BLaER1 (cell line): ENCODE measurements around the gene IL1RN.

Experiments
- H3K27ac ChIP-seq: shearing (Covaris generic); formaldehyde crosslinking; 2 replicates; pipeline ENCODE4 v1.8.1; 2022
- H3K27me3 ChIP-seq: shearing (Covaris generic); formaldehyde crosslinking; 2 replicates; pipeline ENCODE4 v1.8.1; 2022
- H3K36me3 ChIP-seq: shearing (Covaris generic); formaldehyde crosslinking; 2 replicates; pipeline ENCODE4 v1.8.1; 2022
- H3K4me1 ChIP-seq: shearing (Covaris generic); formaldehyde crosslinking; 2 replicates; pipeline ENCODE4 v1.8.1; 2022
- H3K4me2 ChIP-seq: shearing (Covaris generic); formaldehyde crosslinking; 2 replicates; pipeline ENCODE4 v1.8.1; 2022
- H3K4me3 ChIP-seq: shearing (Covaris generic); formaldehyde crosslinking; 2 replicates; pipeline ENCODE4 v1.8.1; 2022
- H3K9ac ChIP-seq: shearing (Covaris generic); formaldehyde crosslinking; 2 replicates; pipeline ENCODE4 v1.8.1; 2022
- H3K9me3 ChIP-seq: shearing (Covaris generic); formaldehyde crosslinking; 2 replicates; pipeline ENCODE4 v1.8.1; 2022
- H4K20me1 ChIP-seq: shearing (Covaris generic); formaldehyde crosslinking; 2 replicates; pipeline ENCODE4 v1.8.1; 2022
- Cebpa-rat ChIP-seq: shearing (Covaris generic); IDR thresholded peaks from 2 replicates; pipeline ENCODE4 v1.8.1; 2022

The IL1RN gene

DNA sequence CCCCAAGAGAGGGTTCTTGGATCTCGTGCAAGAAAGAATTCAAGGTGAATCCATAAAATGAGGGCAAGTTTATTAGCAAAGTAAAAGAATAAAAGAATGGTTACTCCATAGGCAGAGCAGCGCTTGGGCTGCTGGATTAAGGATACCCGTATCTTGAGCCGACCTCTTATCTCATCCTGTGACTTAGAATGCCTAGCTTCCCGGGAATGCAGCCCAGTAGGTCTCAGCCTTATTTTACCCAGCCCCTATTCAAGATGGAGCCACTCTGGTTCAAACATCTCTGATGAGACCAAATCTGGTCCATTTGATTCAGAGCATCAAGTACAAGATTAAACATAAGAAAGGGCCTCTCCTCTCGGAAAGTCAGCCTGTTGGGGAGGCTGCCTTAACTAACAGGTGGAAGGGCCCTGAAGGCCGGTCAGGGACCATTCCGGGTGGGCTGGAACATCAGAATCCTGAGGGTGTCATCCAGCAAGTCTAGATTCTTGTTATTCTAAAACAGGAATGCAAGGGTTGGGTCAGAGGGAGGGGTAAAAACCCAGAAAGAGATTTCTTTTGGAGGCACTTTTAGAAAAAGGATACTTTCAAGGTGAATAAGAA lies 52.1 kb downstream of the IL1RN start:
- no peaks in the 10 kb centered on the region for H3K27me3 ChIP-seq
- H3K4me1 ChIP-seq = peaks cover 76% of the 10 kb centered on the region
- no peak overlapping the region for H3K9ac ChIP-seq
- H4K20me1 ChIP-seq = peaks cover 93% of the 10 kb centered on the region
- H3K27ac ChIP-seq = no peak overlapping the region
- peak overlapping the region; percentile 94 for H3K4me2 ChIP-seq
- H3K9me3 ChIP-seq = no peaks in the 10 kb centered on the region
- TF ChIP-seq Cebpa-rat = no peak
- H3K4me3 ChIP-seq = no peak overlapping the region
- peaks cover 26% of the 10 kb centered on the region for H3K36me3 ChIP-seq

DNA sequence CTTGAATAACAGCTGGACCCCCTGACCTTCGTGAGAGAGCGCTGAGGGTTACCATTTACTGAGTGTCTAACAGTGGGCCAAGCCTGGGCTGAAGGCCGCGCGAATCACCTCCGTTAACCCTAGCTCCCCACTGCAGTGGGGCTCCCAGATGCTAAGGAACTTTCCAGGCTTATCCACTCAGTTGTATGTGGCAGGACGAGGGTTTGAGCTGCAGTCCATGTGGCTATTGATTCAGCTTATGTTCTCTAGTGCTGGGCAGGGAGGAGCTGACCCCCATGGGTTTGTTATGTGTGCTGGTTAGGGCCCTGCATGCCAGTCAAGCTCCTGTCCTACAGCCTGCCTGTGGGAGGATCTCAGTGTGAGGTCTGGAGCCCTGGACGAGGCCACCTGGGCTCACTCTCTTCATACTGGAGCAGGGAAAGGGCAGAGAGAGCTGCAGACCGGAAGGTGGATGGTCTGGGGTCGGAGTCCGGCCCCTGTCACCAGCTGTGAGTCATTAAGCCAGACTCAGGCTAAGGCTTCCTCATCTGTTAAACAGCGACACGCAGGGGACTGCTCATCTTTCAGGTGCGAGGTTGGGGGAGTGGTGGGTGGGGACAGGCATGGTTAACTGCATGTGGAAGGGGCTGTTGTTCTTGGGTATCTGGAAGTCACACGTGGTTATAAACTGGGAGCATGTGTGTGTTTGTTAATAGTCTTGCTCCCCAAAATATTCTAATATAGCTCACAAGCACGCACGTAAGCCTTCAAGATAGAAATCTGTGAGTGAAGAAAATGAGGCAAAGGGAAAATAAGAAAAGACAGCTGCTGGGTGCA lies 52.9 kb downstream of the IL1RN start:
- H3K27ac ChIP-seq = peak overlapping the region; percentile 51
- no peaks in the 10 kb centered on the region for H3K27me3 ChIP-seq
- H3K36me3 ChIP-seq = peaks cover 34% of the 10 kb centered on the region
- H4K20me1 ChIP-seq = peaks cover 100% of the 10 kb centered on the region
- no peak overlapping the region for H3K4me3 ChIP-seq
- peak overlapping the region; percentile 94 for H3K4me2 ChIP-seq
- H3K9me3 ChIP-seq = no peaks in the 10 kb centered on the region
- H3K4me1 ChIP-seq = peaks cover 68% of the 10 kb centered on the region
- TF ChIP-seq Cebpa-rat = no peak
- H3K9ac ChIP-seq = 0 out of 2 replicates have a peak overlapping the region, but pooled peaks have one; percentile 1

DNA sequence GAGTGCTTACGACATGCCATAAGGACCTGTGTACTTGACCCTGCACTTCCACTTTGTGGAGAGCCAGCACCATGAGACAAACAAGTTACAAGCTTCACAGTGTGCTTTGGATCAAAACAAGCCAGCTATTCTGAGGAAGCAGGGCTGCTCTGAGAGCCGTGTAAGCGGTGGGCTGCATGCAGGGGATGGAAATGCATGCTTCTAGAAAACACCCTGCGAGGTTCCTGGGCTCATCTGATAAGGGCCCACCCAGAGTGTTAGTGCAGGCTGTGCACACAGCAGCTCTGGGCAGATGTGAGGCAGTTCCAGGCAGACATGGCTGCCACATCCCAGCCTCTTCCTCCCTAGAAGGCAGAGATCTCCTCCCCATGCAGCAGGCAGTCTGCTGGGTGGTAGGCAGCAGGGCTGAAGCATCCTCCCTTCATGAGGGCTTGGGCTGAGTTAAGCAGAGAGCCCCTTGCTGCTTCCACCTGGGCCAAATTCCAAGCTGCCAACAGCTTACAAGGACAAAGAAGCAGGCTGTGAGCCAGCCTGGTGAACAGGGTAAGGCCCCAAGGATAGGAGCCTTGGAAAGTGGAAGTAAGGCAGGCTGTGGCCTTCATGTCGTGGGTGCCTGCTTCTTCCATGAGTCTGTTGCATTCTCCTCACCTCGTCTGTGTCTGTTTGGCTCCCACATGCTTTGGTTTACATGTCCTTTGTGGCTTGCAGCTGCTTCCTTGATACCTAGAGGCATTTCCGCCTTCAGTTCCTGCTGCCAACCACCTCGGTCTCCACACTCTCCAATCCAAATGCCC lies 54.1 kb downstream of the IL1RN start:
- Histone ChIP-seq H3K4me1 (peaks cover 57% of the 10 kb centered on the region), H3K9ac (peak overlapping the region; percentile 56), H3K27ac (peak overlapping the region; percentile 71), H3K9me3 (no peaks in the 10 kb centered on the region), H3K36me3 (peaks cover 46% of the 10 kb centered on the region), H4K20me1 (peaks cover 96% of the 10 kb centered on the region), H3K4me2 (peak overlapping the region; percentile 94), H3K27me3 (no peaks in the 10 kb centered on the region), H3K4me3 (peak overlapping the region; percentile 26; the same call in 1 of the 2 replicates)
- TF ChIP-seq Cebpa-rat = no peak

DNA sequence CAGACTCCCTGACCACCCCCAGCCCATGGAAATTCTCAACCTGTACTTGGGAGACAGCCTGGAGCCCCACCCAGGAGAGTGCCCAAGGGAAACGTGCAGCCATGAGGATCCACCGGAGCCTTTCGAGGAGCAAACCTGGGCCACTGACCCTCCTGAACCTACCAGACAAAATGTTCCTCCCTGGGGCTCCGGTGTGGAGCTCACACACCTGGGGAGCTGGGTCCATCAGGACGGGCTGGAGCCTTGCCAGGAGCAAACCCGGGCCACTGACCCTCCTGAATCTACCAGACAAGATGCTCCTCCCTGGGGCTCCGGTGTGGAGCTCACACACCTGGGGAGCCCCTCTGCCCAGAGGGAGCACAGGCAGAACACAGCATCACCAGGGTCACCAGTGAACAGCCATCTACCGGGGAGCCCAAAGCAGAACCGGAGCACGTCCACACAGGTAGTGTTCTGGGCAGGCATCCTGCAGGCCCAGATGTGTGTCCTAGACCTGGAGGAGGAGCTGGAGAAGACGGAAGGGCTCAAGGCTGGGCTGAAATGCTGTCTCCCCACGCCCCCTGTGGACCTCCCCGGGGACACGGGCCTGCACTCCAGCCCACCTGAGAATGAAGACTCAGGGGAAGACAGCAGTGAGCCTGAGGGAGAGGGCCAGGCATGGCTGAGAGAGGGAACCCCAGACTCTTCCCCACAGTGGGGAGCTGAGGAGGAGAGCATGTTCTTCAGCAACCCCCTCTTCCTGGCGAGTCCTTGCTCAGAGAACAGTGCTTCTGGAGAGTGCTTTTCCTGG lies 55.3 kb downstream of the IL1RN start:
- Histone ChIP-seq H3K9ac (no peak overlapping the region), H3K4me1 (peaks cover 47% of the 10 kb centered on the region), H3K9me3 (no peaks in the 10 kb centered on the region), H3K36me3 (peaks cover 52% of the 10 kb centered on the region), H3K4me3 (no peak overlapping the region), H4K20me1 (peaks cover 84% of the 10 kb centered on the region), H3K27ac (peak overlapping the region; percentile 71), H3K4me2 (peak overlapping the region; percentile 94), H3K27me3 (no peaks in the 10 kb centered on the region)
- no peak for TF ChIP-seq Cebpa-rat

DNA sequence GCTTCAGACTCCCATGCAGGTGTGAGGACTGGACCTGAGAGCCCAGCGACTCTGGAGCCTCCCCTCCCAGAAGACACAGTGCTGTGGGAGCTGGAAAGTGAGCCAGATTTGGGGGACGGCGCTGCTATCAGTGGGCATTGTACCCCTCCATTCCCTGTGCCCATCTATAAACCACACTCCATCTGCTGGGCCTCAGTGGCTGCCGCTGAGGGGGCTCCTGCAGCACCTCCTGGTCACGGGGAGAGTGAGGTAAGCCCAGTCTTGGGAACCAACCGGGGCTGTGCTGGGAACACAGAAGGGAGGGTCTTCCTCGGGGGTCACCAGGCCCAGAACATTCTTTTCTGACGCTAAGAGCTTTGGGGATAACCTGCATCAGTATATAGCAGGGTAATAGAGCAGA lies 55.9 kb downstream of the IL1RN start:
- Histone ChIP-seq H3K4me3 (no peak overlapping the region), H3K36me3 (peaks cover 54% of the 10 kb centered on the region), H4K20me1 (peaks cover 80% of the 10 kb centered on the region)

More for the DNA sequence above, 55.9 kb downstream of the IL1RN start:
- Histone ChIP-seq H3K9ac (no peak overlapping the region), H3K27ac (no peak overlapping the region), H3K4me2 (no peak overlapping the region), H3K4me1 (peaks cover 47% of the 10 kb centered on the region), H3K27me3 (no peaks in the 10 kb centered on the region), H3K9me3 (no peaks in the 10 kb centered on the region)
- no peak for TF ChIP-seq Cebpa-rat
